HepG2 (cell line): Measurements from ENCODE around the gene FANCD2. TPM values are rescaled to one million over a fixed set of nuclear protein-coding genes. Genes with fewer than 3 reads are reported as not detected.

Source experiments
- ATAC-seq: fragments of 200-7000 bp; cut with Tn5 transposase; 3 replicates; pipeline ENCODE4 v1.9.1; 2020; ENCODE audit warnings: mild to moderate bottlenecking, moderate library complexity
- BruUV-seq: library from RNA; stranded (reverse); fragments of 400-500 nt; replicated peaks from 2 replicates; lab custom pipeline; 2021; lab: Mats Ljungman, UMichigan
- CTCF ChIA-PET: fragments of 300-600 bp; formaldehyde crosslinking; extraction: SDS; loops from one replicate; lab custom pipeline; 2021; ENCODE audit warnings: low total read pairs, inconsistent platforms, low intra/inter-chr PET ratio; lab: Yijun Ruan, JAX
- POLR2A ChIA-PET: fragments of 350-600 bp; sonication (Branson Sonifier 250); formaldehyde crosslinking; loops from one replicate; lab custom pipeline; 2020; ENCODE audit warnings: antibody characterized with exemption, inconsistent platforms; lab: Yijun Ruan, JAX
- DNase-seq: peaks from one replicate; pipeline ENCODE4 v3.0.0-alpha.2; 2015; ENCODE audit warnings: low spot score
- FAIRE-seq: peaks from 3 replicates; lab custom pipeline; 2011; peaks lifted over from hg19 to GRCh38; lab: Jason Lieb, UNC
- H2AFZ ChIP-seq: one replicate; pipeline ENCODE4 v1.6.1; 2011; ENCODE audit warnings: low read length, inconsistent platforms
- H3K27ac ChIP-seq: fragments of 300-600 bp; 3 replicates; pipeline ENCODE4 v1.8.0; 2011; ENCODE audit warnings: mixed run types, mild to moderate bottlenecking, mixed read lengths, low read length, inconsistent platforms; ENCODE audit not compliant: insufficient read depth; ENCODE audit errors: extremely low read length
- H3K27me3 ChIP-seq, 2 experiments: fragments of 200-600 bp in 1 of 2; 2 replicates in 1 of 2; 3 replicates in 1 of 2; pipeline versions ENCODE4 v1.6.0 to v1.8.0; 2011; ENCODE audit warnings: low read length in 2 of 2, mild to moderate bottlenecking in 2 of 2, moderate library complexity in 2 of 2, inconsistent platforms in 1 of 2; ENCODE audit not compliant: insufficient read depth in 2 of 2, control insufficient read depth in 1 of 2
- H3K36me3 ChIP-seq, 2 experiments: fragments of 200-600 bp in 1 of 2; replicated peaks in 1 of 2; 2 replicates in 1 of 2; 3 replicates in 1 of 2; pipeline versions ENCODE4 v1.5.1 to v1.8.0; 2011; ENCODE audit warnings: low read length in 2 of 2, inconsistent platforms in 1 of 2; ENCODE audit not compliant: insufficient read depth in 2 of 2, control insufficient read depth in 1 of 2
- H3K4me1 ChIP-seq: 2 replicates; pipeline ENCODE4 v1.5.1; 2012; ENCODE audit warnings: low read length, inconsistent platforms; ENCODE audit not compliant: insufficient read depth
- H3K4me2 ChIP-seq: 2 replicates; pipeline ENCODE4 v1.6.0; 2011; ENCODE audit warnings: low read depth, low read length, inconsistent platforms
- H3K4me3 ChIP-seq, 3 experiments: fragments of 200-600 bp in 1 of 3; sonication (generic), shearing (Covaris generic) in 1 of 3; replicated peaks in 1 of 3; 2 replicates each; pipeline ENCODE4 v1.5.1; 2011 to 2016; ENCODE audit warnings: low read length in 3 of 3, inconsistent platforms in 2 of 3, low read depth in 2 of 3, mild to moderate bottlenecking in 2 of 3, control low read depth in 1 of 3, mixed read lengths in 1 of 3; ENCODE audit not compliant: insufficient read depth in 1 of 3
- H3K79me2 ChIP-seq: one replicate; pipeline ENCODE4 v1.6.1; 2011; ENCODE audit warnings: low read length, inconsistent platforms; ENCODE audit not compliant: insufficient read depth
- H3K9ac ChIP-seq: 2 replicates; pipeline ENCODE4 v1.6.0; 2011; ENCODE audit warnings: mild to moderate bottlenecking, low read depth, low read length, inconsistent platforms; ENCODE audit not compliant: insufficient read depth
- H3K9me3 ChIP-seq: 2 replicates; pipeline ENCODE4 v1.5.1; 2012; ENCODE audit warnings: mild to moderate bottlenecking, low read length
- H4K20me1 ChIP-seq: 2 replicates; pipeline ENCODE4 v1.6.0; 2011; ENCODE audit warnings: inconsistent platforms, mild to moderate bottlenecking, low read length, moderate library complexity; ENCODE audit not compliant: insufficient read depth
- BRF2 ChIP-seq: sonication (generic); formaldehyde crosslinking; IDR thresholded peaks from 2 replicates; pipeline ENCODE4 v1.8.1; 2022; ENCODE audit warnings: mild to moderate bottlenecking, missing genetic modification reagents
- CCAR2 ChIP-seq: fragments of 200-400 bp; formaldehyde crosslinking; optimal IDR thresholded peaks from 2 replicates; pipeline ENCODE3; 2018; ENCODE audit warnings: low read depth, mild to moderate bottlenecking, low read length, moderate library complexity
- CEBPB ChIP-seq: IDR thresholded peaks from 2 replicates; pipeline ENCODE4 v1.6.1; 2011; ENCODE audit warnings: low read depth, low read length, improper control_type of control experiment, borderline replicate concordance
- FOSL1 ChIP-seq: sonication (generic); formaldehyde crosslinking; IDR thresholded peaks from 2 replicates; pipeline ENCODE4 v1.9.0; 2021; ENCODE audit warnings: missing genetic modification reagents, borderline replicate concordance
- HMG20B ChIP-seq: conservative IDR thresholded peaks from 2 replicates; pipeline ENCODE4 v1.6.1; 2016; ENCODE audit warnings: missing genetic modification reagents, missing compliant biosample characterization
- HOXA5 ChIP-seq: sonication (generic); formaldehyde crosslinking; IDR thresholded peaks from 2 replicates; pipeline ENCODE4 v1.4.0; 2020; ENCODE audit warnings: missing genetic modification reagents
- NPAS2 ChIP-seq: sonication (generic); formaldehyde crosslinking; IDR thresholded peaks from 2 replicates; pipeline ENCODE4 v1.8.0; 2022; ENCODE audit warnings: mild to moderate bottlenecking, missing genetic modification reagents, borderline replicate concordance
- ZBTB2 ChIP-seq: sonication (generic); formaldehyde crosslinking; IDR thresholded peaks from 2 replicates; pipeline ENCODE4 v1.8.0; 2022; ENCODE audit warnings: low read depth, missing genetic modification reagents
- ZC3H13 ChIP-seq: sonication (generic); formaldehyde crosslinking; IDR thresholded peaks from 2 replicates; pipeline ENCODE4 v1.8.1; 2023; ENCODE audit warnings: mild to moderate bottlenecking, missing genetic modification reagents, moderate library complexity
- ZNF180 ChIP-seq: sonication (generic); formaldehyde crosslinking; IDR thresholded peaks from 2 replicates; pipeline ENCODE4 v1.4.0; 2020; ENCODE audit warnings: low read depth, missing genetic modification reagents, borderline replicate concordance
- ZNF234 ChIP-seq: sonication (generic); formaldehyde crosslinking; conservative IDR thresholded peaks from 2 replicates; pipeline ENCODE4 v1.5.1; 2020; ENCODE audit warnings: mild to moderate bottlenecking, missing genetic modification reagents
- ZNF251 ChIP-seq: sonication (generic); formaldehyde crosslinking; IDR thresholded peaks from 2 replicates; pipeline ENCODE4 v1.9.0; 2021; ENCODE audit warnings: mild to moderate bottlenecking, missing genetic modification reagents
- WGBS: methylation state at CpG from one replicate; pipeline ENCODE4 v1.1.6; 2017; ENCODE audit warnings: low lambda C conversion rate; 5-methylcytosine and 5-hydroxymethylcytosine counted together
- in situ Hi-C: cut with HindIII; loops from 2 replicates; pipeline ENCODE4 v1.10.0; 2017; ENCODE audit warnings: low pct_unique_long_range_greater_than_20kb; ENCODE audit not compliant: extremely low pct_ligation_motif_present
- intact Hi-C: fragments of 100-400 bp; cut with micrococcal nuclease; formaldehyde crosslinking; loops from one replicate; pipeline ENCODE4 v1.10.0; 2022; ENCODE audit not compliant: unreplicated experiment
- polyA plus RNA-seq, 8 experiments: library from polyadenylated mRNA; depleted of rRNA in 3 of 8; stranded (reverse) in 7 of 8; unstranded in 1 of 8; fragments of >200 nt; fragmentation: Illumina TruSeq in 4 of 8; extraction: Trizol in 4 of 8; gene quantifications; 2 replicates each; pipeline versions ENCODE4 v1.2.1 to v1.2.3, GENCODE V29; 2011 to 2016; ENCODE audit warnings: low read depth in 4 of 8, missing spikeins in 1 of 8, mixed read lengths in 1 of 8; ENCODE audit not compliant: insufficient read depth in 1 of 8
- total RNA-seq, 5 experiments: library from RNA; depleted of rRNA; stranded (reverse); fragments of >200 nt; fragmentation: Illumina TruSeq; extraction: Trizol; gene quantifications; 2 replicates each; pipeline ENCODE4 v1.2.3, GENCODE V29; 2016; ENCODE audit warnings: low read depth in 1 of 5
- TF ChIP-seq, protein P1 (sequence below), 2 experiments: fragments of 450-650 bp in 1 of 2; sonication (generic) in 1 of 2; formaldehyde crosslinking; IDR thresholded peaks; 2 replicates each; pipeline versions ENCODE4 v1.5.0 to v1.8.0; 2020 to 2022; ENCODE audit warnings: mild to moderate bottlenecking in 1 of 2, missing genetic modification reagents in 1 of 2

The FANCD2 gene
- total and polyA plus RNA-seq, 2 of the 13 experiments (the other 11 are each of a cell fraction or from before 2014, with no cell fraction given): 10.1 to 42.0 TPM

- CTCF ChIA-PET: no interaction called here
- FAIRE-seq: no peak
Observed at GRCh38 chr3:10023587-10024310, 2.5 kb upstream of the FANCD2 start.

DNA sequence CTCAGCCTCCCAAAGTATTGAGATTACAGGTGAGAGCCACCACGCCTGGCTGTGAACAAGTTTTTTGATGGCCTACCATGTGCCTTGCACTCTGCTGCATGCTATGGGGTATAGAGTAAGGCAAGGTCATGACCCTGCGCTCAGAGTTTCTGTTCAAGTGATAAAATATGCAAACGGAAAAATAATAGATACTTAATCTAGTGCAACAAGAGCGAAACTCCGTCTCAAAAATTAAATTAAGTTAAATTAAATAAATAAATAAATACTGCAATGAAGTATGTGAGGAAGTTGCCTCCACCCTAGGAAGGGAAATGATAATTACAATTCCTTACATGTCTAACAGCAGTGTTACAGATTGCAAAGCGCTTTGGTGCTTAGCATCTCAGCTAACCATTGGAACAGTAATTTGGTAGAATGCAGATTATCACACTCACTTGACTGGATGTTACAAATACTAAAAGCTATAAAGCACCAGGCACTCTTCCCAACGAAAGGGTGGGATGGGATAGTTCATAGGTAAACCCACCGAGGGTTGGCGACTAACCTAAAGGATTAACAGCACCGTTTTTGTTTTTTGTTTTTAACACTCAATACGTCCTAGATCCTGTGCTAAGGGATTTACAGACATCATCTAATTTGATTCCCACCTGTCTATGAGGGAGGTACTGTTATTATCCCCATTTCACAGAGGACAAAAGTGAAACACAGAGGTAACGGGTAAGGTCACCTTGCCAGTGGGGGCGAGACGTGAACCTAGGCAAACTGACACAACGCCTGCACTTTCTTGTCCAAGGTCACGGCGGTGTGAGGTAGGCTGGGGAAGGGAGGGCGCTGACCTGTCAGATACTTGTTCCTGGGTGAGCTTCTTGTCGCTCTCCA is 793 bp upstream of the FANCD2 start:
- in situ Hi-C loops: no loop called here
- CTCF ChIA-PET: interaction anchor here (0.8 kb wide), 1 partner anchor 79 kb away, joined by 3 read pairs; no protein-coding TSS in a partner anchor
- peaks cover 27% of the 10 kb centered on the region for H3K79me2 ChIP-seq
- TF ChIP-seq ZBTB2 (CRISPR knock-in tag) (no peak), HMG20B (CRISPR knock-in tag) (no peak), BRF2 (CRISPR knock-in tag) (no peak), CCAR2 (no peak), ZC3H13 (no peak), FOSL1 (CRISPR knock-in tag) (no peak), ZNF180 (CRISPR knock-in tag) (no peak), HOXA5 (CRISPR knock-in tag) (0 out of 2 replicates have a peak, but pooled peaks have one; percentile 3), NPAS2 (CRISPR knock-in tag) (no peak)
- TF ChIP-seq, protein P1, sequence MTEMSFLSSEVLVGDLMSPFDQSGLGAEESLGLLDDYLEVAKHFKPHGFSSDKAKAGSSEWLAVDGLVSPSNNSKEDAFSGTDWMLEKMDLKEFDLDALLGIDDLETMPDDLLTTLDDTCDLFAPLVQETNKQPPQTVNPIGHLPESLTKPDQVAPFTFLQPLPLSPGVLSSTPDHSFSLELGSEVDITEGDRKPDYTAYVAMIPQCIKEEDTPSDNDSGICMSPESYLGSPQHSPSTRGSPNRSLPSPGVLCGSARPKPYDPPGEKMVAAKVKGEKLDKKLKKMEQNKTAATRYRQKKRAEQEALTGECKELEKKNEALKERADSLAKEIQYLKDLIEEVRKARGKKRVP (CRISPR knock-in tag; IDR thresholded peaks at IDR 0.05): no peak

More at GRCh38 chr3:10023587-10024310, 2.5 kb upstream of the FANCD2 start:
- POLR2A ChIA-PET: no interaction called here
- DNase-seq (no peak), ATAC-seq (no peak)
- intact Hi-C loops: no loop called here
- H3K36me3 ChIP-seq: peaks cover 3 to 23% of the 10 kb centered on the region in 2 experiments; a peak in 4 of 5 replicates
- no peaks in the 10 kb centered on the region for H3K27me3 ChIP-seq
- H3K9me3 ChIP-seq: no peaks in the 10 kb centered on the region
- 95% methylated on average over 7 of the region's 8 CpGs for WGBS
- H4K20me1 ChIP-seq: no peaks in the 10 kb centered on the region
- TF ChIP-seq ZNF234 (CRISPR knock-in tag): no peak
- peak; percentile 69 for TF ChIP-seq CEBPB
- TF ChIP-seq ZNF251 (CRISPR knock-in tag): no peak
- no peak overlapping the region for H3K9ac ChIP-seq
- BruUV-seq: no TSS peak
- in situ Hi-C loops: no loop called here
- H3K4me3 ChIP-seq: no peak overlapping the region
- no peak overlapping the region for H3K4me2 ChIP-seq
- peaks cover 25% of the 10 kb centered on the region for H3K79me2 ChIP-seq
- peaks cover 18% of the 10 kb centered on the region for H3K4me1 ChIP-seq
- H3K27ac ChIP-seq: no peak overlapping the region
- no peak overlapping the region for H2AFZ ChIP-seq

More for the DNA sequence above, 793 bp upstream of the FANCD2 start:
- peaks cover 3 to 31% of the 10 kb centered on the region in 2 experiments; a peak in 4 of 5 replicates for H3K36me3 ChIP-seq
- BruUV-seq: TSS peak; percentile 63
- H3K4me1 ChIP-seq: peaks cover 18% of the 10 kb centered on the region
- FAIRE-seq: peak; percentile 54
- peak overlapping the region; percentile 80 to 92 (median 90) for H3K4me3 ChIP-seq
- intact Hi-C loops: loop anchor here (1.0 to 5.0 kb wide), 2 partner anchors 38 to 93 kb away; partner anchors contain the start of gene EMC3
- ATAC-seq: no peak
- peak overlapping the region; percentile 39 for H2AFZ ChIP-seq
- POLR2A ChIA-PET: interaction anchor here (0.9 to 1.9 kb wide), 9 partner anchors 15 to 161 kb away, joined by 3 to 13 read pairs (median 5); partner anchors contain the start of genes EMC3 and VHL
- WGBS: 28% methylated on average over 19 of the region's 19 CpGs
- DNase-seq: no peak
- peak overlapping the region; percentile 68 for H3K27ac ChIP-seq
- no peaks in the 10 kb centered on the region for H3K9me3 ChIP-seq
- no peaks in the 10 kb centered on the region for H4K20me1 ChIP-seq
- H3K9ac ChIP-seq: peak overlapping the region; percentile 80
- H3K27me3 ChIP-seq: no peaks in the 10 kb centered on the region
- H3K4me2 ChIP-seq: peak overlapping the region; percentile 86
